AG09319 (cell line): ENCODE data around the gene BRMS1.

Source experiments
- DNase-seq: peaks from one replicate; pipeline ENCODE4 v3.0.0-alpha.2; 2010; ENCODE audit warnings: low read depth; ENCODE audit errors: extremely low read depth
- CTCF ChIP-seq: IDR thresholded peaks from 2 replicates; pipeline ENCODE4 v1.5.1; 2011; ENCODE audit warnings: low read depth, mild to moderate bottlenecking, inconsistent platforms, low read length, moderate library complexity

The BRMS1 gene

GRCh38 chr11:66293777-66294625, 50.9 kb downstream of the BRMS1 start:
- no peak for DNase-seq

GRCh38 chr11:66293352-66293751, 51.6 kb downstream of the BRMS1 start:
- no peak for DNase-seq
- no peak for TF ChIP-seq CTCF

More at GRCh38 chr11:66293777-66294625, 50.9 kb downstream of the BRMS1 start:
- TF ChIP-seq CTCF = no peak

GRCh38 chr11:66292543-66293332, 52.2 kb downstream of the BRMS1 start:
- TF ChIP-seq CTCF = no peak
- no peak for DNase-seq

GRCh38 chr11:66291706-66292542, 53.0 kb downstream of the BRMS1 start, which contains the start of gene TMEM151A:
Gene TMEM151A (plus strand): TSS chr11:66291894. CDS start chr11:66292014, 120 bp downstream.
- no peak for TF ChIP-seq CTCF
- DNase-seq = no peak

- TF ChIP-seq CTCF = no peak
- no peak for DNase-seq
Observed at GRCh38 chr11:66291303-66291705, 53.6 kb downstream of the BRMS1 start.

GRCh38 chr11:66290330-66290621, 54.6 kb downstream of the BRMS1 start:
- TF ChIP-seq CTCF = no peak
- no peak for DNase-seq
